DOHH2 (cell line): Measurements from ENCODE around the gene TBC1D2.

Experiments used
- CTCF ChIP-seq: fragments of 200-600 bp; sonication (generic); IDR thresholded peaks from one replicate; pipeline ENCODE4 v1.5.1; 2014; ENCODE audit warnings: antibody characterized with exemption, mild to moderate bottlenecking, low read depth, low read length; ENCODE audit not compliant: poor library complexity, severe bottlenecking
- EZH2phosphoT487 ChIP-seq: fragments of 200-600 bp; sonication (generic); IDR thresholded peaks from 2 replicates; pipeline ENCODE4 v1.6.1; 2017; ENCODE audit warnings: borderline replicate concordance, mild to moderate bottlenecking, antibody characterized with exemption, low read length, moderate library complexity, mixed read lengths

GRCh38 chr9:98164912-98165311 lies 90.5 kb downstream of the TBC1D2 start:
- TF ChIP-seq CTCF (no peak), EZH2phosphoT487 (no peak)
